ENCODE data around the gene OR51I1. TPM values are rescaled to one million over a fixed set of nuclear protein-coding genes. Genes with fewer than 3 reads are reported as not detected.

OR51I1 gene
- not detected for polyA plus RNA-seq

- H3K27ac ChIP-seq (ENCODE audit: low read depth, low read length): no peak within 1 kb of the TSS
- WGBS, 3 donors: 22 to 43% (median 31%) methylated on average over 2 of the region's 2 CpGs
These were observed at the start of gene OR51I1 for GRCh38 chr11:5441414-5441813. OR51I1 (minus strand) TSS chr11:5441514; CDS start chr11:5441514, 0 bp downstream.

GRCh38 chr11:5489576-5490357 is 48.5 kb upstream of the OR51I1 start:
- 45 to 53% (median 52%) methylated on average over 5 of the region's 5 CpGs for WGBS, 3 donors
- no peak overlapping the region for H3K27ac ChIP-seq (ENCODE audit: low read depth, low read length)

GRCh38 chr11:5488798-5489399 is 47.6 kb upstream of the OR51I1 start:
- 82 to 95% (median 94%) methylated on average over 4 of the region's 4 CpGs for WGBS, 3 donors
- no peak overlapping the region for H3K27ac ChIP-seq (ENCODE audit: low read depth, low read length)

DNA sequence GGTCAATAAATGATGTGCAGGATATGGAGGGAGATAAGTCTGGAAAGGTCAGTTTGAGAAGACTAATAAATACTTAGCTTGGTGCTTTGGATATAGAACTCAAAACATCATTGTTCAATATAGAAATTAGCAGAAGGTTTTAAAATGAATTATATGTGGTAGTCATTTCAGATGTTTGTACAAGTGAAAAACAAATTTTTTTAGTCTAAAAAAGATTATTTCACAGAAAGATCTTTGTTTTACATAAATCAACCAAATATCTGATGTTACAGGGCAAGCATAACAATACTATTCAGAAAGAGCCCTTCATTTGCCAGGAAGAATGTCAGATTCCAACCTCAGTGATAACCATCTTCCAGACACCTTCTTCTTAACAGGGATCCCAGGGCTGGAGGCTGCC is 47.1 kb upstream of the OR51I1 start, which contains the start of gene OR52D1:
OR52D1 (plus strand) TSS at position 301 of the 400 bp plus-strand sequence; CDS start at position 323, 22 bp downstream.
- H3K27ac ChIP-seq (ENCODE audit: low read depth, low read length): no peak within 1 kb of the TSS

DNA sequence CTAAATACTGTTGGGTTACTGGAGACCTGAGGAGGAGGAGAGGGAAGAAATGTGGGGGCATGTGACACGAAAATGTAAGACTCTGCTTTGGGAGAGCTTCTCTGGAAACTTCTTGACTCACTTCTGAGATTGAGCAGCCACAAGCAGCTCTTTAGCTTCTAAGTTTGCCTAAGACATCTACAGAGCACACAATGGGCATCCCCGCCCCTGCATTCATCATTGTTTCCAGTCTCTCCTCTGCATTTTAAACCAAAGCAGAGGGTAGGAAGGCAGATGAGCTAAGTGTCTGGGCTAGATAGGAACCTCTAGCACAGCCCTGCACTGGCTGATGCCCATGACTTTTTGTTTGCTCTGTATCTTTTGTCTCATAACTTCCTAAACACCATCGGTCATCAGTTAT is 45.1 kb upstream of the OR51I1 start:
- H3K27ac ChIP-seq (ENCODE audit: low read depth, low read length): no peak overlapping the region
- 58 to 81% (median 67%) methylated on average over 3 of the region's 3 CpGs for WGBS, 3 donors

- 74 to 80% (median 78%) methylated on average over 3 of the region's 3 CpGs for WGBS, 3 donors
- H3K27ac ChIP-seq (ENCODE audit: low read depth, low read length): no peak overlapping the region
These were observed 44.7 kb upstream of the OR51I1 start for GRCh38 chr11:5486003-5486402.

GRCh38 chr11:5476186-5476819 is 35.0 kb upstream of the OR51I1 start:
- 36 to 39% (median 38%) methylated on average over 2 of the region's 2 CpGs for WGBS, 3 donors
- H3K27ac ChIP-seq (ENCODE audit: low read depth, low read length): no peak overlapping the region

DNA sequence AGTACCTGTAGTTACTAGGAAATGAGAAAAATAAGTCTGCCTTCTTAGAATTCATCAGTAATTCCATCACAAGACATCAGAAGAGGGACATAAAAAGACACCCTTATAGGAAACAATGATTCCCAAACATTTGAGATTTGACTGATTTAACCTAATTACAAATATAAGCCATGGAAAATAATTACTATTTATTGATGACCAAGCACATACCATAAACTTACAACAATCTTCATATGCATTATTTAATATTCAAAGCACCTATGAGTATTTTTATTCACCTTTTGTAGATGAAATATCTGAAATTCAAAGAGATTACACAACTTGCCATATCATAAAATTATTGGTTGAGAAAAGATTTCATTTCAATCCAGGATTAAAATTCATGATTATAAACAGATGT is 32.6 kb upstream of the OR51I1 start:
- H3K27ac ChIP-seq (ENCODE audit: low read depth, low read length): no peak overlapping the region

DNA sequence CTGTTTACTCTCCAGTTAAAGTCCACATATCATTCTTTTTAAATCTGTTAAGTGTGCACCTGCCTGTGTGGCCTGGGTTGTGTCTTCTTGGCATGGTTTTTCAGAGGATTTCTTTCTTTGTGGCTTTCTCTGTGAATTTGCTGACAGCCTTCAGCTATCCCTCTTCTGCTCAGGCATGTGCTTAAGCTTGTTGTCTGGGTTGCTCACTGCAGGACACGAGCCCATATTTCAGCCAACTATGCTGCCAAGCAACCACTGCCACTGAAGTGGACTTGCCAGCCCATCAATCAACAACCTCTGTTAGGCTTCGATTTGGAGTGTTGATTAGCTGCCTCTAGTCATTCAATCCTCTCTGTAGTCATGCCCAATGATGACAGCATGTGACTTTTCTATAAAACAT is 26.2 kb upstream of the OR51I1 start:
- 22 to 66% (median 55%) methylated on average over 2 of the region's 2 CpGs for WGBS, 3 donors
- no peak overlapping the region for H3K27ac ChIP-seq (ENCODE audit: low read depth, low read length)

DNA sequence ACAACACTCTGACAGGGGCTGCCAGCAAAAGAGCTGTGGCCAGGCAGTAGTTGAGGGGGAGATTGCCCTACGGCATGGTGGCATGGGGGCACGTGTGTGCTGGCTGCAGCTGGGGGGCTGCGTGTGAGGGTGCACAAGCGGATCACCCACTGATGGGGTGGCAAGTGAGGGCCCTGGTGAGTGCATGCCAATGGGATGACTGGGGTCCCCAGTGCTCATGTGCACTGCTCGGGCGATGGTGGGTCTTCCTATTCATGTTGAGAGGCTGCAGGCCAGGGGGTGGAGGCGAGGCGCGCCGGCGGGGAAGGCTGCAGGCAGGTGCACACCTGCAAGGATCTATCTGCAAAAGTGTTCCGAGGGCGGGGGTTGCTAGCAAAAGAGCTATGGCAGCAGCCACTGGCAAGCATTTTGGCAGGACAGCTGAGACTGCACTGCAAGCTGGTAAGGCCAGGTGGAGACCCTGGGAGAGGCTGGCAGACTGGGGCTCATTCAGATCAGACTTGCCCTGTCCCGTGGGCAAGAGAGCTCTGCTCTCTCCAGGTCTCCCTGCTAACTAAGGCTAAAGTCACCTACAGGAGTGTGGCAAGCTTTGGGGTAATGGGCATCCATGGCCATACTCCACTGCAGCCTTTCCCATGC is 19.8 kb upstream of the OR51I1 start:
- WGBS, 3 donors: 84 to 94% (median 90%) methylated on average over 14 of the region's 14 CpGs
- H3K27ac ChIP-seq (ENCODE audit: low read depth, low read length): no peak overlapping the region

GRCh38 chr11:5449432-5449831 is 8.1 kb upstream of the OR51I1 start:
- 47 to 81% (median 80%) methylated on average over 4 of the region's 4 CpGs for WGBS, 3 donors

DNA sequence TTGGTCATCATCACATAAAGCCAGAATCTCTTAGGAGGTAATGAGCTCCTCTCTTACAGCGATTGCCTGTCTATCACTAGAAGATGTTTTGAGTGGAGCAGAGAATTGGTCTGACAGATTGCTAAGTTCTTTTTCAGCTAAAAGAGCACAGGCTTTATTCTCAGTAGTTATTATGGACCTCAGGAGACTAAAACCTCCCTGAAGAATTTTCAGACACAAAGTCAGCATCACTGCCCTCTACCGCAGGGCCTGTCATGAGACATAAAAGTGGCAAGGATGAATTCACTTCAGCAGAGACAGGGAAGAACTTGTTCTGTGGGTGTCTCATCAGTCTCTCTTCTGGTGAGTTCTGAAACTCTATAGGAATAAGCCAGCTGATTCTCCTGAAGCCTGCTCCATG is 7.7 kb upstream of the OR51I1 start, which contains the start of gene OR51I2:
OR51I2 (plus strand) TSS at position 301 of the 400 bp plus-strand sequence. CDS start 4,166 bp downstream, outside the sequence.
- 84 to 94% (median 93%) methylated on average over 2 of the region's 2 CpGs for WGBS, 3 donors
- no peak within 1 kb of the TSS for H3K27ac ChIP-seq (ENCODE audit: low read depth, low read length)

More at GRCh38 chr11:5449432-5449831, 8.1 kb upstream of the OR51I1 start:
- no peak overlapping the region for H3K27ac ChIP-seq (ENCODE audit: low read depth, low read length)

GRCh38 chr11:5443835-5444393 is 2.6 kb upstream of the OR51I1 start:
- no peak overlapping the region for H3K27ac ChIP-seq (ENCODE audit: low read depth, low read length)
- WGBS, 3 donors: 35 to 55% (median 53%) methylated on average over 2 of the region's 2 CpGs

GRCh38 chr11:5423131-5423530 is 18.2 kb downstream of the OR51I1 start:
- H3K27ac ChIP-seq (ENCODE audit: low read depth, low read length): no peak overlapping the region
- WGBS, 3 donors: 57 to 66% (median 61%) methylated on average over 3 of the region's 3 CpGs

- 85 to 89% (median 85%) methylated on average over 1 of the region's 1 CpG for WGBS, 3 donors
- no peak within 1 kb of the TSS for H3K27ac ChIP-seq (ENCODE audit: low read depth, low read length)
These were observed 19.5 kb downstream of the OR51I1 start, which contains the start of gene OR51Q1 for GRCh38 chr11:5421811-5422210. OR51Q1 (plus strand) TSS chr11:5422111; CDS start chr11:5422201, 90 bp downstream.

DNA sequence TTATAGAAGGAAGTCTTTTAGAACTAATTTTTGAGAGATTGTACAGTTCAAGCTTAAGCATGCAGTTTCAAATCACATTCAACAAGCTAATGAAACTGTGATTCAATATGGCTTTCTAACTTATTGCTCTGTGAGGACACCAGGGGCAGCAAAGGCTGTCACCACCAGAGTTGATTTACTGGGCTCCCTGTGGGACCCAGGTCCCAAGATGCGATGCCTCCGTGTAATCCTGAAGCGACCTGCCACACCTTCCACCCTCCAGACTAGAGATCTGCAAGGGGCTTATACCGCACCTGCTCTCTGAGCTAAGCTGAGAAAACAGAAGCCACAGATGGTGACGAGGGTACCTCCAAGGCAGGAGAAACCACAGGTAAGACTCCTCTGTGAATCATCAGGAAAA is 20.3 kb downstream of the OR51I1 start:
- 54 to 69% (median 65%) methylated on average over 5 of the region's 5 CpGs for WGBS, 3 donors

GRCh38 chr11:5405173-5405572 is 36.1 kb downstream of the OR51I1 start:
- no peak overlapping the region for H3K27ac ChIP-seq (ENCODE audit: low read depth, low read length)

More for the DNA sequence above, 20.3 kb downstream of the OR51I1 start:
- no peak overlapping the region for H3K27ac ChIP-seq (ENCODE audit: low read depth, low read length)

DNA sequence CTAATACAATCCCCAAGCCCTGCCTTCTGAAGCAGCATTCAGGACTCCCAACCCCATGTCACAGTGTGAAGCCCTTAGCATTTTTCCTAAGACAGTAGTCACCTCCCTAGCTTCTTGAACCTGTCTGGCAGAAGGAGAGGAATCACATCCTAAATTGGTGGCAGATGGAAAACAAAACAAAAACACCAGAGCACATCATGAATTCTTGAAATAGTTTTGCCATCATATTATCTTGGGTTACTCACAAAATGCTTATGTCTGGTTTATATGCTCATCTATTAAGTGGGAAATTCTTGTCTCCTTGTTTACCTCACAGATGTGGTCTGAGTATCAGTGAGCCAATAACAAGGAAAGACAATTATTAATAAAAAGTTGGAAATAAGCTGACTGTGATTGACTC is 42.4 kb downstream of the OR51I1 start:
- no peak overlapping the region for H3K27ac ChIP-seq (ENCODE audit: low read depth, low read length)

DNA sequence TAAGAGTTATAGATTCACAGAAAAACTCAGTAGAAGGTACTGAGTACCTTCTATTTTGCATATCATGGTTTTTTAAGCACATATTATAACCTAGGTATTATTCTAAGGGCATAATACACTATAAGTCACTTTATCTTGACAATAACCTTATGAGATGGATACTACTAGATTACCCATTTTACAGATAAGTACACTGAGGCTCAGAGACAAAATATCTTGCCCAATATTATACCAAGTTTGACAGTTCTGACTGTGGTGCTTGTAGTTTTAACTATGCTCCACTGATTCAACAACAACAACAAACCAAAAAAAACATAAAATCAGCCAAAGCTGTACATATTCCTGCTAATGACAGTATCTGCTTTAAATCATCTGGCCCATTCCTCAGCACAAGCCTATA is 47.2 kb downstream of the OR51I1 start:
- H3K27ac ChIP-seq (ENCODE audit: low read depth, low read length): no peak overlapping the region

Measured in adipose tissue (tissue), 3 donors.